ENCODE measurements around the gene POLR2B. TPM values are rescaled to one million over a fixed set of nuclear protein-coding genes. Genes with fewer than 3 reads are reported as not detected.
"Not testable (repeated sequence)": the region's sequence is repeated elsewhere in the genome, so short reads cannot be mapped to it uniquely, and the experiment has no call there.

Gene POLR2B
- total RNA-seq, 2 experiments from 2014 or later, result 119 TPM

DNA sequence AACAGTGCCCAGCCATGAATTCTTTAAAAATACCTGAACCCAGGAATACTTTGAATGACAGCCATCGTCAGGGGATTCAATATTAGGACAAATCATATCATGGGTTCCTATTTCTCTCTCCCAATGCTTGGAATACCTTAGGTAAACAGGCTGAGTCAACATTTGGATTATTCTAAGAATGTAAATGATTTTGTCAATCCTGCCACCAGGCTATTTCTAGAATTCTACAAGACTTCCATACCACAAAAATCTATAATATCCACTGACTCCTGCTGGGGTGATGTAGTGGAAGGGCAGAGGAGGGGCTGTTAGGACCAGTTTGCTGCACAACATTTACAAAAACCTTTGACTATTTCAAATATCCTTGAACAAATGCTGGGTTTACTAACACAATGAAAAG is 66.3 kb downstream of the POLR2B start:
- DNase-seq (no peak), ATAC-seq (no peak)
- H3K27ac Mint-ChIP-seq, result no peak overlapping the region
- H3K36me3 Mint-ChIP-seq (ENCODE audit: low read depth), result no peaks in the 10 kb centered on the region
- TF ChIP-seq CTCF (IDR thresholded peaks at IDR 0.05), result no peak
- no peak overlapping the region for H3K4me3 Mint-ChIP-seq
- POLR2A ChIA-PET, result no interaction called here
- no peaks in the 10 kb centered on the region for H3K4me1 Mint-ChIP-seq (ENCODE audit: low read depth)
- CTCF ChIA-PET, result no interaction called here
- H3K27me3 Mint-ChIP-seq, result peaks cover 16% of the 10 kb centered on the region
- intact Hi-C loops (cut with micrococcal nuclease), result no loop called here
- H3K9me3 Mint-ChIP-seq, result no peaks in the 10 kb centered on the region

DNA sequence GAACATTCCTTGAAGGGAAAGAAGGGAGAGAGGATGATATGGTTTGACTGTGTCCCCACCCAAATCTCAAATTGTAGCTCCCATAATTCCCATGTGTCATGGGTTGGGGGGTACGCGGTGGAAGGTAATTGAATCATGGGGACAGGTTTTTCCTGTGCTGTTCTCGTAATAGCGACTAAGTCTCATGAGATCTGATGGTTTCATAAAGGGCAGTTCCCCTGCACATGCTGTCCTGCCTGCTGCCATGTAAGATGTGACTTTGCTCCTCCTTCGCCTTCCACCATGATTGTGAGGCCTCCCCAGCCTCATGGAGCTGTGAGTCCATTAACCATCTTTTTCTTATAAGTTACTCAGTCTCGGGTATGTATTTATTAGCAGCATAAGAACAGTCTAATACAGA is 68.3 kb downstream of the POLR2B start:
- H3K9me3 Mint-ChIP-seq; H3K4me3 Mint-ChIP-seq; DNase-seq; H3K36me3 Mint-ChIP-seq (ENCODE audit: low read depth); ATAC-seq; H3K27me3 Mint-ChIP-seq; H3K4me1 Mint-ChIP-seq (ENCODE audit: low read depth); POLR2A ChIA-PET; intact Hi-C loops (cut with micrococcal nuclease); H3K27ac Mint-ChIP-seq: not testable (repeated sequence)
- CTCF ChIA-PET, result interaction anchor here (1.2 kb wide), 1 partner anchor 116 kb away, joined by 4 read pairs; no protein-coding TSS in a partner anchor

DNA sequence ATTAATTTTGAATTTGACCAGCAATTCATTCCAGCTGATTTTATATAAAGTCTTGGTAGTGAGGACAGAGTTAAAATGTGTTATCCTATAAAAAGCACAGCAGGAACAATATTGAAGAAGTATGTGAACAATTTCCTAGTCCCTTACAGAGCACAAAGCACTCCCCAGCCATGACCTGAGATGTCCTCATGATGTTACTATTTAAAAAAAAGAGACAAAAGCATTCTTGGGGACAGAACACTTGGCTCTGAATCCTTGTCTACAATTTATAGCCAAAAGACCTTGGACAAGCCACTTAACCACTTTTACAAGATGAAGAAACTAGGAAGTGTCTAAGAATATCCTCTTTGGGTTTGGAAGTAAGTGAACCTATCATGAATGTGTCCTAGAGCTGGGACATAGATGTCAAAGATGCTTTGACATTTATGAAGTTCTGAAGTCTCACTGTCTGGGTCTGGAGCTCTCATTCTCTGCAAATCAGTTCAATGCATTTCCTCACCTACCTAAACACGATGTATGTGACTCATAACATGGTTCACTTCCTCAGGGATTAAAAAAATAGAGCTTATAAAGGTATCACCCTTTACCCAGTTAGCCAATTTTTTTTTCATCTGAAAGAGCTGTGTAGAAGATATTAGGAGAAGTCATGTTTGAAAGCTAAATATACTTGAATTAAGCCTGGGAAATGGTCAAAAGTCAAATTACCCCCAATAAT is 70.1 kb downstream of the POLR2B start:
- CTCF ChIA-PET, result no interaction called here
- no peaks in the 10 kb centered on the region for H3K9me3 Mint-ChIP-seq
- ATAC-seq, result no peak
- peaks cover 8% of the 10 kb centered on the region for H3K27me3 Mint-ChIP-seq
- no peak overlapping the region for H3K27ac Mint-ChIP-seq
- H3K4me1 Mint-ChIP-seq (ENCODE audit: low read depth), result no peaks in the 10 kb centered on the region
- intact Hi-C loops (cut with micrococcal nuclease), result no loop called here
- TF ChIP-seq CTCF (IDR thresholded peaks at IDR 0.05), result no peak
- no peak for DNase-seq
- POLR2A ChIA-PET, result no interaction called here
- H3K36me3 Mint-ChIP-seq (ENCODE audit: low read depth), result no peaks in the 10 kb centered on the region
- no peak overlapping the region for H3K4me3 Mint-ChIP-seq

- TF ChIP-seq CTCF (IDR thresholded peaks at IDR 0.05), result no peak
- peaks cover 8% of the 10 kb centered on the region for H3K27me3 Mint-ChIP-seq
- H3K27ac Mint-ChIP-seq, result no peak overlapping the region
- no peak overlapping the region for H3K4me3 Mint-ChIP-seq
- H3K4me1 Mint-ChIP-seq (ENCODE audit: low read depth), result no peaks in the 10 kb centered on the region
- H3K9me3 Mint-ChIP-seq, result no peaks in the 10 kb centered on the region
- ChIA-PET CTCF (no interaction called here), POLR2A (no interaction called here)
- intact Hi-C loops (cut with micrococcal nuclease), result no loop called here
- no peak for ATAC-seq
- DNase-seq, result no peak
- no peaks in the 10 kb centered on the region for H3K36me3 Mint-ChIP-seq (ENCODE audit: low read depth)
Measured at GRCh38 chr4:57051095-57051494, 72.4 kb downstream of the POLR2B start.

GRCh38 chr4:57051524-57051923 is 72.8 kb downstream of the POLR2B start:
- no peaks in the 10 kb centered on the region for H3K4me1 Mint-ChIP-seq (ENCODE audit: low read depth)
- H3K4me3 Mint-ChIP-seq, result no peak overlapping the region
- CTCF ChIA-PET, result no interaction called here
- peaks cover 10% of the 10 kb centered on the region for H3K27me3 Mint-ChIP-seq
- POLR2A ChIA-PET, result no interaction called here
- no peaks in the 10 kb centered on the region for H3K36me3 Mint-ChIP-seq (ENCODE audit: low read depth)
- ATAC-seq (no peak), DNase-seq (no peak)
- TF ChIP-seq CTCF (IDR thresholded peaks at IDR 0.05), result no peak
- intact Hi-C loops (cut with micrococcal nuclease), result no loop called here
- no peaks in the 10 kb centered on the region for H3K9me3 Mint-ChIP-seq
- H3K27ac Mint-ChIP-seq, result no peak overlapping the region
